CD14-positive monocyte (primary cell): ENCODE results near the gene HS1BP3. TPM values are rescaled to one million over a fixed set of nuclear protein-coding genes. Genes with fewer than 3 reads are reported as not detected.

ENCODE experiments used
- DNase-seq, 3 donors: peaks; one replicate each; pipeline ENCODE4 v3.0.0-alpha.2; 2011 to 2022
- H2AFZ ChIP-seq: 2 replicates; pipeline ENCODE4 v1.6.0; 2012; ENCODE audit warnings: mild to moderate bottlenecking, low read depth, low read length, inconsistent platforms; ENCODE audit not compliant: insufficient read depth, poor library complexity, severe bottlenecking
- H3K27ac ChIP-seq, 2 donors: 1 replicate in 1 of 2; 2 replicates in 1 of 2; pipeline ENCODE4 v1.5.1; 2012 to 2013; ENCODE audit warnings: low read length in 2 of 2, control low read depth in 1 of 2, inconsistent platforms in 1 of 2, low read depth in 1 of 2, mild to moderate bottlenecking in 1 of 2
- H3K27me3 ChIP-seq, 2 donors: one replicate each; pipeline versions ENCODE4 v1.6.0 to v1.6.1; 2011 to 2013; ENCODE audit warnings: low read length in 2 of 2; ENCODE audit not compliant: control insufficient read depth in 2 of 2, insufficient read depth in 2 of 2
- H3K36me3 ChIP-seq, 2 donors: replicated peaks in 1 of 2; 1 replicate in 1 of 2; 2 replicates in 1 of 2; pipeline versions ENCODE4 v1.5.1 to v1.6.1; 2012 to 2013; ENCODE audit warnings: low read length in 2 of 2, control low read depth in 1 of 2, inconsistent platforms in 1 of 2, mild to moderate bottlenecking in 1 of 2; ENCODE audit not compliant: insufficient read depth in 2 of 2, control insufficient read depth in 1 of 2
- H3K4me1 ChIP-seq, 2 donors: 1 replicate in 1 of 2; 2 replicates in 1 of 2; pipeline versions ENCODE4 v1.5.1 to v1.6.1; 2012 to 2013; ENCODE audit warnings: low read length in 2 of 2, control low read depth in 1 of 2, inconsistent platforms in 1 of 2, mild to moderate bottlenecking in 1 of 2, moderate library complexity in 1 of 2; ENCODE audit not compliant: insufficient read depth in 2 of 2, control insufficient read depth in 1 of 2
- H3K4me2 ChIP-seq: replicated peaks from 2 replicates; pipeline ENCODE3; 2012; ENCODE audit warnings: low read length, moderate library complexity, mild to moderate bottlenecking; ENCODE audit not compliant: poor library complexity, severe bottlenecking; ENCODE audit errors: extremely low read depth
- H3K4me3 ChIP-seq, 3 experiments: fragments of 200-600 bp in 1 of 3; sonication (generic) in 1 of 3; replicated peaks in 1 of 3; 1 replicate in 2 of 3; 2 replicates in 1 of 3; pipeline ENCODE4 v1.5.1; 2011 to 2013; ENCODE audit warnings: low read length in 3 of 3, mild to moderate bottlenecking in 3 of 3, control low read depth in 2 of 3, low read depth in 2 of 3, inconsistent platforms in 1 of 3, moderate library complexity in 1 of 3
- H3K79me2 ChIP-seq: 2 replicates; pipeline ENCODE4 v1.6.0; 2012; ENCODE audit warnings: mild to moderate bottlenecking, control low read depth, inconsistent platforms, low read length, moderate library complexity; ENCODE audit not compliant: insufficient read depth
- H3K9ac ChIP-seq: 2 replicates; pipeline ENCODE4 v1.6.0; 2017; ENCODE audit warnings: low read length, mild to moderate bottlenecking; ENCODE audit not compliant: insufficient read depth, poor library complexity, severe bottlenecking
- H3K9me3 ChIP-seq, 2 donors: replicated peaks in 1 of 2; 1 replicate in 1 of 2; 2 replicates in 1 of 2; pipeline versions ENCODE4 v1.5.1 to v1.6.1; 2012 to 2013; ENCODE audit warnings: low read length in 2 of 2, control low read depth in 1 of 2; ENCODE audit not compliant: control insufficient read depth in 1 of 2, insufficient read depth in 1 of 2
- H4K20me1 ChIP-seq: 2 replicates; pipeline ENCODE4 v1.6.0; 2012; ENCODE audit warnings: mild to moderate bottlenecking, low read length, control low read depth, moderate library complexity; ENCODE audit not compliant: insufficient read depth
- H3K27ac Mint-ChIP-seq, 7 donors: one replicate each; pipeline ENCODE4 v1.8.0; 2020; ENCODE audit warnings: mild to moderate bottlenecking in 7 of 7, mixed read lengths in 7 of 7, moderate library complexity in 6 of 7, inconsistent platforms in 2 of 7
- H3K27me3 Mint-ChIP-seq, 3 donors: one replicate each; pipeline ENCODE4 v1.8.0; 2021 to 2022; ENCODE audit warnings: low read depth in 3 of 3, mild to moderate bottlenecking in 3 of 3, mixed read lengths in 3 of 3, moderate library complexity in 3 of 3, inconsistent platforms in 1 of 3
- H3K36me3 Mint-ChIP-seq, 2 donors: one replicate each; pipeline ENCODE4 v1.8.0; 2020; ENCODE audit warnings: mixed read lengths in 2 of 2, inconsistent platforms in 1 of 2, mild to moderate bottlenecking in 1 of 2
- H3K4me1 Mint-ChIP-seq: one replicate; pipeline ENCODE4 v1.8.0; 2020; ENCODE audit warnings: mild to moderate bottlenecking, mixed read lengths
- H3K4me3 Mint-ChIP-seq, 2 donors: one replicate each; pipeline ENCODE4 v1.8.0; 2020; ENCODE audit warnings: mild to moderate bottlenecking in 2 of 2, mixed read lengths in 2 of 2, moderate library complexity in 1 of 2
- H3K9me3 Mint-ChIP-seq, 7 donors: one replicate each; pipeline ENCODE4 v1.8.0; 2020 to 2022; ENCODE audit warnings: mixed read lengths in 7 of 7, mild to moderate bottlenecking in 6 of 7, moderate library complexity in 6 of 7, inconsistent platforms in 2 of 7
- CTCF ChIP-seq: fragments of 200-600 bp; IDR thresholded peaks from one replicate; pipeline ENCODE4 v1.8.0; 2022; ENCODE audit warnings: antibody characterized with exemption, mild to moderate bottlenecking
- WGBS: methylation state at CpG from one replicate; pipeline ENCODE4 v1.1.5; 2013; ENCODE audit warnings: missing lambda C conversion rate; ENCODE audit not compliant: insufficient coverage; 5-methylcytosine and 5-hydroxymethylcytosine counted together
- intact Hi-C, 2 donors: fragments of 100-400 bp; cut with micrococcal nuclease; formaldehyde crosslinking; loops; one replicate each; pipeline versions ENCODE4 v1.15.0 to v1.15.1; 2023
- polyA plus RNA-seq, 3 donors: library from polyadenylated mRNA; depleted of rRNA in 1 of 3; unstranded in 2 of 3; stranded (reverse) in 1 of 3; fragments of 300-500 nt in 2 of 3; fragments of >200 nt in 1 of 3; fragmentation: Illumina TruSeq in 2 of 3; gene quantifications; 1 replicate in 2 of 3; 2 replicates in 1 of 3; pipeline ENCODE4 v1.2.3, GENCODE V29; 2012 to 2021

The HS1BP3 gene
- polyA plus RNA-seq, 3 donors = 45.1 to 48.9 (median 45.4) TPM

- H3K9me3 Mint-ChIP-seq = peaks cover 0 to 3% (median 0%) of the 10 kb centered on the region in 7 donors
- no peak overlapping the region for H3K27ac Mint-ChIP-seq
- H3K36me3 Mint-ChIP-seq = peaks cover 5 to 13% of the 10 kb centered on the region in 2 donors
- H2AFZ ChIP-seq = no peak overlapping the region
- no peak overlapping the region for H3K4me3 ChIP-seq
- intact Hi-C loops = no loop called here
- peak; percentile 3 to 43 (median 15) for DNase-seq
- H3K4me3 Mint-ChIP-seq = no peak overlapping the region
- peaks cover 38 to 55% of the 10 kb centered on the region in 2 donors for H3K4me1 ChIP-seq
- 76% methylated on average over 14 of the region's 22 CpGs for WGBS
- H3K4me1 Mint-ChIP-seq = peaks cover 53% of the 10 kb centered on the region
- no peaks in the 10 kb centered on the region for H3K27me3 ChIP-seq
- no peak for TF ChIP-seq CTCF
- no peaks in the 10 kb centered on the region for H3K9me3 ChIP-seq
- peaks cover 2 to 11% (median 7%) of the 10 kb centered on the region in 3 donors for H3K27me3 Mint-ChIP-seq
- H3K4me2 ChIP-seq = no peak overlapping the region
- H3K36me3 ChIP-seq = no peaks in the 10 kb centered on the region
- no peaks in the 10 kb centered on the region for H3K79me2 ChIP-seq
- H4K20me1 ChIP-seq = no peaks in the 10 kb centered on the region
- no peak overlapping the region for H3K9ac ChIP-seq
- no peak overlapping the region for H3K27ac ChIP-seq
These were observed 58.5 kb downstream of the HS1BP3 start for GRCh38 chr2:20592106-20593071.

GRCh38 chr2:20590704-20591515 is 60.0 kb downstream of the HS1BP3 start:
- TF ChIP-seq CTCF = no peak
- Histone ChIP-seq H3K27ac (no peak overlapping the region), H3K4me3 (no peak overlapping the region), H3K4me1 (peaks cover 26 to 42% of the 10 kb centered on the region in 2 donors), H4K20me1 (no peaks in the 10 kb centered on the region), H3K79me2 (no peaks in the 10 kb centered on the region), H3K9ac (no peak overlapping the region), H3K4me2 (no peak overlapping the region), H3K9me3 (no peaks in the 10 kb centered on the region), H2AFZ (no peak overlapping the region), H3K27me3 (no peaks in the 10 kb centered on the region), H3K36me3 (no peaks in the 10 kb centered on the region)
- Mint-ChIP-seq H3K4me1 (peaks cover 38% of the 10 kb centered on the region), H3K27ac (peak overlapping the region in 1 of 7 donors; percentile 19), H3K36me3 (peaks cover 5 to 13% of the 10 kb centered on the region in 2 donors), H3K4me3 (no peak overlapping the region), H3K9me3 (peaks cover 0 to 3% (median 0%) of the 10 kb centered on the region in 7 donors), H3K27me3 (peaks cover 4 to 14% (median 8%) of the 10 kb centered on the region in 3 donors)
- intact Hi-C loops = no loop called here
- DNase-seq = no peak
- WGBS = 96% methylated on average over 11 of the region's 11 CpGs
